ENCODE results near the gene TTLL6. TPM values are rescaled to one million over a fixed set of nuclear protein-coding genes. Genes with fewer than 3 reads are reported as not detected.
"Not testable (repeated sequence)": the region's sequence is repeated elsewhere in the genome, so short reads cannot be mapped to it uniquely, and the experiment has no call there.

Gene TTLL6
- total RNA-seq, 1 donor from 2014 or later = not detected

DNA sequence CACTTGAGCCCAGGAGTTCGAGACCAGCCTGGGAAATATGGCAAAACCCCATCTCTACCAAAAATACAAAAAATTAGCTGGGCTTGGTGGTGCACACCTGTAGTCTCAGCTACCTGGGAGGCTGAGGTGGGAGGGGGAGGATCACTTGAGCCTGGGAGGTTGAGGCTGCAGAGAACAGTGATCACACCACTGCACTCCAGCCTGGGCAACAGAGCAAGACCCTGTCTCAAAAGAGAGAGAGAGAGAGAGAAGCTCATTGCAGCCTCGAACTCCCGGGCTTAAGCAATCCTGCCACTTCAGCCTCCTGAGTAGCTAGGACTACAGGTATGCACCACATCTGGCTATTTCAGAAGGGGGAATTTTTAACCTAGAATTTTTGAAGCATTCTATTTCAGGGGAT, 100.5 kb downstream of the TTLL6 start:
- intact Hi-C loops (cut with micrococcal nuclease) = loop anchor here (5.0 kb wide), 1 partner anchor 39 kb away; no protein-coding TSS in a partner anchor
- not testable (repeated sequence) for H3K36me3 Mint-ChIP-seq (ENCODE audit: low read depth); H3K4me3 Mint-ChIP-seq; H3K27ac Mint-ChIP-seq; DNase-seq; H3K4me1 Mint-ChIP-seq; H3K9me3 Mint-ChIP-seq
- H3K27me3 Mint-ChIP-seq = peaks cover 71% of the 10 kb centered on the region

- DNase-seq = no peak
- Mint-ChIP-seq H3K4me1 (peaks cover 9% of the 10 kb centered on the region), H3K27ac (no peak overlapping the region), H3K27me3 (peaks cover 67% of the 10 kb centered on the region), H3K36me3 (ENCODE audit: low read depth) (peaks cover 2% of the 10 kb centered on the region), H3K9me3 (no peaks in the 10 kb centered on the region), H3K4me3 (no peak overlapping the region)
- intact Hi-C loops (cut with micrococcal nuclease) = loop anchor here (5.0 kb wide), 1 partner anchor 38 kb away; no protein-coding TSS in a partner anchor
Measured at GRCh38 chr17:48715496-48716399, 101.3 kb downstream of the TTLL6 start.

Other genes starting within 250 kb of the TTLL6 start
- 3.1 and 3.6 TPM in 2 replicates for gene HOXB4, start 238.9 kb downstream of the TTLL6 start, total RNA-seq
- 3.6 and 3.7 TPM in 2 replicates for gene HOXB3, start 227.0 kb downstream of the TTLL6 start, total RNA-seq
- gene HOXB5, start 223.4 kb downstream of the TTLL6 start, total RNA-seq = not detected in 2 replicates
- 0.33 and 0.36 TPM in 2 replicates for gene HOXB6, start 212.2 kb downstream of the TTLL6 start, total RNA-seq
- 0.30 and 0.36 TPM in 2 replicates for gene HOXB7, start 206.2 kb downstream of the TTLL6 start, total RNA-seq
- not detected in 2 replicates for gene HOXB8, start 201.9 kb downstream of the TTLL6 start, total RNA-seq
- 0.21 and 0.30 TPM in 2 replicates for gene HOXB9, start 190.9 kb downstream of the TTLL6 start, total RNA-seq
- gene PRAC1, start 94.7 kb downstream of the TTLL6 start, total RNA-seq = not detected in 2 replicates
- not detected in 2 replicates for gene PRAC2, start 94.0 kb downstream of the TTLL6 start, total RNA-seq
- gene HOXB13, start 88.5 kb downstream of the TTLL6 start, total RNA-seq = not detected in 2 replicates
- 48.1 and 52.8 TPM in 2 replicates for gene CALCOCO2, start 13.8 kb upstream of the TTLL6 start, total RNA-seq
- gene ATP5MC1, start 75.6 kb upstream of the TTLL6 start, total RNA-seq = 160 and 176 TPM in 2 replicates
- 89.3 and 91.4 TPM in 2 replicates for gene UBE2Z, start 91.2 kb upstream of the TTLL6 start, total RNA-seq
- gene SNF8, start 127.6 kb upstream of the TTLL6 start, total RNA-seq = 143 and 147 TPM in 2 replicates
- not detected in 2 replicates for gene GIP, start 151.4 kb upstream of the TTLL6 start, total RNA-seq
- 0.09 TPM in 1 of 2 replicates, not detected in the other for gene IGF2BP1, start 180.2 kb upstream of the TTLL6 start, total RNA-seq

All from activated CD4-positive, alpha-beta T cell treated with anti-CD3 and anti-CD28 coated beads, Interleukin-2, amount 10 ng/mL, durations not matched to agents 24 days and 14 days (primary cell).